Hematopoietic multipotent progenitor cell (in vitro differentiated cells): ENCODE results near the gene TENM4. TPM values are rescaled to one million over a fixed set of nuclear protein-coding genes. Genes with fewer than 3 reads are reported as not detected.

Experiments
- DNase-seq, 3 donors: peaks; one replicate each; pipeline ENCODE4 v3.0.0-alpha.2; 2011 to 2015; ENCODE audit warnings: low read depth in 2 of 3, low spot score in 2 of 3
- total RNA-seq: library from RNA; depleted of rRNA; stranded (reverse); fragments of >200 nt; gene quantifications from one replicate; pipeline ENCODE4 v1.2.3, GENCODE V29; 2012

The TENM4 gene
- total RNA-seq, 1 donor: under 0.01 TPM

DNA sequence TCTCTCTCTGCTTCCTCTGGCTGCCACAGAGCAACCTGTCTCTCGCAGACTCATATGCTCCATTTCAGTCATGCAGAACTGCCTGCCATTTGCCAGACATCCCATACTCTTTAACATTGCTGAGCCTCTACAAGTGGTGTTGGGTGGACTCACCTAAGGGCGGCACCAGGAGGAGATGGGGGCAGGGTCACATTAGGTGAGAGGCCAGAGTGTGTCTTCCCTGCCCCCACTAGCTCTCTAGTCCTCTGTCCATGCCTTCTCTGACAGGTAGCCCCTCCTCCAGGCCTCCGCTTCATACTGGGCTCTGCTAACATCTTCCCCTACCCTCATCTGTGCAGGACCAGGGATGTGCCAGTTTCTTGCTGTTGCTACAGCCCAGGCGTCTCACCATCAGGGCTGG, 366.3 kb downstream of the TENM4 start:
- no peak for DNase-seq

DNA sequence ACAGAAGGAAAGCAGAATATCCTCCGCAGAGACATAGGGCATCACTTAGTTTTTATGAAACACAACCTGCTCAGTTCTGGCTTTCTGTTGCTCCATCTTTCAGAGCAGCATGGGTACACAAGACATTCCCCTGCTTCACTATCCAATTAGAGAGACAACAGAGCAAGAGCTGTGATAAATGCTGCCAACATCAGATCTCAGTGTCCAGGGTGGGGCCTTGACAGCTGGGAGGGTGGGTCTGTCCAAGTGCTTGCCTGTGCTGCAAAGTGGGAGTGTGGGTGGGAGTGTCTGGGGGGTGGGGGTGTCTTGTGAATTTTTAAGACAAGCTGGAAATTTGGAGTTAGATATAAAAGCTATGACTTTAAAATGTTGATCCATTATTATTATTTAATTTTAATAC, 369.6 kb downstream of the TENM4 start:
- no peak for DNase-seq

DNA sequence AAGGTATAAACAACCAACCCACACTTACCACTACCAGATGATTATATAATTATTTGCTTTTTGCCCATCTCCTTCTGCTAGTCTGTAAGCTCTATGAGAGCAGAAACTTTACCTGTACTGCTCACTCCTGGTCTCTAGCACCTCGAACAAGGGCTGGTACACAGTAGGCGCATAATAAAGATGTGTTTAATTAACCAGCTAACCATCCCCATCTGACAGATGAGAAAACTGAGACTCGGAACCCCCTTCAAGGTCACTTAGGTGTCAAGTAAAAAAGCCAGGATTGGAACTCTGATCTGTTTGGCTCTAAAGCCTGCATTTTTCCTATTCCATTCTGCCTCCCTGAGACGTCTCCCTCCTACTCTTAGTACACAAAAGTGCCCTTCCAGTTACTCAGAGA, 370.3 kb downstream of the TENM4 start:
- no peak for DNase-seq

DNA sequence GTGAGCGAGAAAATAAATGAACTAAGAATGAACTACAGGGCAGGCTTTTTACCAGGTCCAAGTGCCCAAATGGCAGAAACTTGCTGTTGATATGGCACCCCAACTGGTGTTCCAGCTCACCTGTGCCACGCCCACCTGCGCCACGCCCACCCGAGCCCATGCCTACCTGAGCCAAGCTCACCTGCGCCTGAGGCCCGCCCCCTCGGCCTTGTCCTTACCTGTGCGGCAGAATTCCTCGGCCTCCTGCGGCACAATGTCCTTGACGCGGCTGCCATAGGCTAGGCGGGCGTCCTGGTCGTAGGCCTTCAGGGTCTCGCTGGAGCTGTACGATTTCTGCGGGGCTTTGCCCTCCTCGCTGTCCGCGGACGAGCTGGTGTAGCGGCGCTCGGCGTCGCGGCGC, 371.3 kb downstream of the TENM4 start:
- DNase-seq: no peak

DNA sequence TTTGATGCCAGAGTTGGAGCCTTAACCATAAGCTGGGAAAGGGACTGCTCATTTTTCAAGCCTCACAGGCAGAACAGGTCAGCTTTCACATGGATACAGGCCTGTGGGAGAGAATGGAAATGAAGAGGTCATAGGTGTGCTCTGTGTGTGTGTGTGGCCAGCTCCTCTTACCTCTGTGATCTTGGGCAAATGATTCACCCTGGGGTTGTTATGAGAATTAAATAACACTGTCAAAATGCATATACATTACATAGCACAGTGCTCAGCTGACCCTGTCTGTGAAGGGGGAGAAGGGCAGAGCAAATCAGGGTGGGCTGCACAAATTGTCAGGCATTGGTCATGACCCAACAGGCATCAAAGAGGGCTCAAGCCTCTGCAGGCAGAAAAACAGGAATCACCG, 372.5 kb downstream of the TENM4 start:
- DNase-seq: no peak

DNA sequence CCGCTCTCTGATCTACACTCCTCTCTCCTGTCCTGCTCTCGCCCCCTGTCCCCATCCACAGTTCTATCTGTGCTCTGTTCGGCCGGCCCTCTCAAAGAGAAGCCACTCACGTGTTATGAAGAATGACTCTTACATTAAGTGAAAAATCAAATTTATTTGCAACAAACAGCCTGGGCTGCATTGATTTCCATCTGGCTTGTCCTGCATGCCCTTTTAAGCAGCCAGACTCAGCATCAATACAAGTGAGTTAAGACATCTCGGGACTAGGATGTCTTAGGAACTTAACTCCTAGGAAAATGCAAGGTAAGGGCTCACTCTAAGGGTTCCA, 373.5 kb downstream of the TENM4 start:
- no peak for DNase-seq

DNA sequence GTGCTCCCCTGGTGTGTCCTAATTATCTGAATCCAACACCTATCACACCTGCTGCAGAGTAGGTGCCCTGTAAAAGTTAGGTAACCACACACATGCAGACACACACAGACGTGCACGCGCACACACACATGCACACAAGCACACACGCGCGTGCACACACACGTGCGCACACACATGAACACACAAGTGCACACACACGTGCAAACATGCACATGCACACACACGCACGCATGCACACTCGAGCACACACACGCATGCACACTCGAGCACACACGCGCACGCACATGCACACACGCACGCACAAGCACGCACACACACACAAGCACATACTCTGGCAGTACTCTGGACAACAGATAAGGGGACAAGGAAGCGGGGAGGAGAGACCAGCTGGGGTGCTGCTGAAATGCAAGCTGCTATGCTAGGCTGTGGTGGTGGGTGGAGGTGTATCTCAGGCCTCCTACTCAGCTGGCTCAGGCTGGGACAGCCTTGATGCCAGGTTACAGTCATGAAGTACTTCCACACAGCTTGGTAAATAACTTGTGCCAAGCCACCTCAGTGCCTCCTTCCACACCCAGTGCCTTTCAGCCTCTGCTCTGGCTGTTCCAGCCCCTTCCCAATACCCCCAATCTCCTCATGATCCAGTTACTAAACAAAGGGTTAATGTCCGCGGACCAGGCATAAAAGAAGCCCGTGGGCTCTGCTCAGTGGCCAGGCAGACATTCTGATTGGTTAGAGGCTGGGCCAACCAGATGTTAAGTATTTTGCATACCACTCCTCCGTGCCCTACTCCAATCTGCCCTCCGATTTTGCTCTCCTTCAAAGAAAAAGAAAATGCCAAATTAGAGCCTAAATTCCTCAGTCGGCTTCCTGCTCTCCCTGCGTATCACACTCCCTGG, 374.1 kb downstream of the TENM4 start:
- DNase-seq: no peak

DNA sequence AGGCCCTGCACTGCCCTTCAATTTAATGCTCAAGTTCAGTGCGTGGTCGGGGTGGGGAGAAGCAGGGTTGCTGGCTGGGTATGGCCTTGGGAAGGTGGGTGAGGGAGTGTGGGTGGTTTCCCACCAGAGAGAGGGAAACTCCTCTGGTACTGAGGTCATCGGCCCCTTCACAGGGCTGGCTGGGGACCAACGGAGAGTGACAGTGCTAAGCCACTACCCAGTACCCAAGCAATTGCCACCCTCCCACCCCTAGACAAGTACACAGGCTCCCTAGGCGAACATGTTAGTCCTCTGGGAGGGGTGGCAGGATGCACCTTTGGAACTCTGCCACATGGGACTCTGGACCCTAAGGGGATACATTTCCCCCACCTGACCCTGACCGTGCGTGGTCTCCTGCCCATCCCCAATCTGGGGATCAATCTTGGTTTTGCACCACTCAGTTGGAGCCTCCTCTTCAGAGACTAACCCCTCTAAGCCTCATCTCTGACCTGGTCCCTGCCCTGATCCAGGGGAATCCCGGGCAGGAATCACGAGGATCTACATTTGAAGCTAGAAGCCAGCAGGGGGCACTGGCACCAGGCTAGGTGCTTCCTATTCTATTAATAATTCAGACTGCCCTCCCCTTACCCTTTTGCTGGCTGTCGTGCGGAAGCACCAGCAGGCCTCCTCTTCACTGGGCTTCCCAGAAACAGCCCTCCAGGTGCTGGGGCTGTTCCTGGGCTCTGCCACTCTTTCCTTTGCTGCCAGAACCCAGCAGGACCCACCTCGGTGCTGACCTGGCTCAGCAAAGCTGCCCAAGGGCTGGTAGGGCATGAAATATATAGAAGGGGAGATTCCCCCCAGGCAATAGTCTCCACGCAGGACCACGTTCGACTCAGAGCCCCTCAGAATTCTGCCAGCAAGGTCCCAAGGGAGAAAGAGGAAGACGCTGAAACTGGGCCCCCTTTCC, 377.7 kb downstream of the TENM4 start:
- DNase-seq: no peak

DNA sequence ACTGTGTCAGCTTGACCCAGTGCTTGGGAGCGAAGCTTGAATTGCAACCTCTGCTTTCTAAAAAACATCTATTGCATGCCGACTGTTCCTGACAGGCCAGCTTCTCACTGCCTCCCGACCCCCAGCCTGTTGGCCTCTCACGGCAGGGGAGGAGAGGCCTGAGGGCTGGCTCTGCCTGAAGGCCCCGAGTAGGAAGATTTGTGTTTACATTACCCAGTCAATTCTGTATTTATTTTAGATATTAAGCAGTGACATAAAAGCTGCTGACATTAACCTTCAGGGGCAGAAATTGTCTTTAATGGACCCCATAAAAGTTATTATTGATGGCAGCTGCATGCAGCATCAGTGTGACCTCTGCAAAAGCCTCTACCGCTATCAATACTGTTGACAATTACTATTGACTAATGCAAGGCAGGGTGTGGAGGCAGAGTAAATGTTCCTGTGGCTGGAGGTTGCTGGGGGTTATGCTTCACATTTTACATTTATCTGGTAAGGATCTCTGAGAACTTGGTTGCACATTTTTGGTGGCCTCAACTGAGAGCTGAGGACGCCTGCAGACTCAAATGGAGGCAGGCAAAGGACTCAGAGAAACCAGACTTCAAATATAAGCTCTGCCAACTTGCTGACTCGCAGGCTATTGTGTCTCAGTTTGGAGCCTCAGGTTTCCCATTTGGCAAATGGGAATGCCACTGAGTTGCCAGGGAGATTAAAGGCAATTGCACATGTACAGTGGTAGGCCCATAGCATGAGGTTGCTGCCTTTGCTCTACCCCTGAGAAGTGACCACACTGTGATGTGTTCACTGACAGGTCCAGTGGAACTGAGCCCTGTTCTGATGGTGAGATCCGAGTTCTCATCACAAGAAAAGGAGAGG, 380.5 kb downstream of the TENM4 start:
- DNase-seq: no peak

DNA sequence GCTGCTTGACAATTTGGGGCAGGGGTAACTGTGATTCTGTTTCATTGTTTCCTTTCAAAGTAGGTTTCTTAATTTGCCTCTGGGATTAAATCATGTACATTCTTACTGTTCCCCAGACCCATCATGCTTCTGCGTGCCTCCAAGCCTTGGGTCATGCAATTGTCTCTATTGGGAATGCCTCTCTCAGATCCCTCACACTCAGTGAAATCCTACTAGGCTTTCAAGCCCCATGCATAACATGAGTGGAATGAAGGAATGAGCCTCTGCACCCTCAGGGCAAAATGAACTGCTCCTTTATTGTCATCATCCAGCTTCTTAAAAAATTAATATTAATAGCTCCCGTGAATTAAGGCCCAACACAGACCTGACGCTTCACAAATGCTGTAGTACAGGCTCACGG, 381.7 kb downstream of the TENM4 start:
- no peak for DNase-seq

DNA sequence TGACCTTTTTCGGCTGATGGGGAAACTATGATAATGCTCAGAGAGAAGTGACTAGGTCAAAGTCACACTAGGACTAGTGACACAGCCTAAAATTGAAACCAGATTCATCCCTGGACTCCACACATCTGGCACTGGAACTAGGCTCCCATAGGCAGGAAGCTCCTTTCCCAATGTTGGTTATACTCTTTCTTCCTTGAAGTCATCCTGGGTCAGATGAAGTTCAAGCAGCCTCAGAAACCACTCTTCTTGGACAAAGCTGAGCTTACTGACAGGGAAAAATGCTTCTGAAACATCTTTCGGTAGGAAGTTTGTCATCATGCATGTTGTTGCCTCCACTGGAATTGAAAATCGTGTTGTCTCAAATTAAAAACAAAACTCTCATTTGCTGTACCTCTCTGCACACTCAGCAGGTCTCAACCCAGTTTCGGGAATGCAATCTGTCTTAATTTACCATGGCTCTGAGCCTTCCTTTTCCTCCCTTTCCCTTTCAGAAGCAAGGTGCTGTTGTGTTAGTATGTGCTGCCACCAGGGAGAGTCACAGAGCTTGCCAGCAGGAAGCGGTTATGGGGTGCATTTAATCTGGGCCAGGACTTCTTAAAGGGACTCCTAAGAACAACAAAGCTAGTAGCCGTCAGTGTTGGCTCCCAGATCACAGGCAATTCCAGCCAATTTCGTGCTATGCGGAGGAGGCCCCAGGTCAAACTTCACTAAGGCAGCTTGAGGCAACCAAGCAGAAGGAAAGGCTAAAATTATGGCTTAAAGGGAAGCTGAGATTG, 384.8 kb downstream of the TENM4 start:
- DNase-seq: no peak

DNA sequence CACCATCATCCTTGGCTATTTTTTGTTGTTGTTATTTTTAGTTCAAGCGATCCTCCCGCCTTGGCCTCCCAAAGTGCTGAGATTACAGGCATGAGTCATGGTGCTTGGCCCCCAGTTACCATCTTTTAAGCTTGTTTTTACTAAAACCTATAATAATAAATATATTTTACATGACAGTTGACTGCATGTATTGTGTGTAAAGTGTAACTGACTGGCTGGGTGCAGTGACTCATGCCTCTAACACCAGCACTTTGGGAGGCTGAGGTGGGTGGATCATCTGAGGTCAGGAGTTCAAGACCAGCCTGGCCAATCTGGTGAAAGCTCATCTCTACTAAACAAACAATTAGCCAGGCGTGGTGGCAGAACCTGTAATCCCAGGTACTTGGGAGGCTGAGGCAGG, 386.2 kb downstream of the TENM4 start:
- no peak for DNase-seq

DNA sequence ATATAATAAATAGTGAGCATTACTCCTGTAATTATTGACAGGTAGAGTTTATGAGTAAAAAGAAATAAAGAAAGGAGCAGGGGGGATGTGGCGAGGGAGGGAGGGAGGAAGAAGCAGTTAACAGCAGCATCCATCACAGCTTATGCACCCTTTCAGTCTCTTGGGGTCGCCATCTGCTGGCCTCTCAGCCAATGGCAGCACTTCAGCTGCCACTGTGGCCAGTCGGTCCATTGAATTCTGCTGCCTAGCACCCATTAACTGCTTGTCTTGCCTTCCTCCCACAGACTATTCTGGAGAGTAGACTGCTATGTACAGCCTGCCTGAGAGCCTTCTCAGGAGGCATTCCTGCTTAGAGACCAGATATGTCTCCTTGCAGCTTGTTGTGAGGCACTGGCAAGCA, 388.3 kb downstream of the TENM4 start:
- DNase-seq: no peak

DNA sequence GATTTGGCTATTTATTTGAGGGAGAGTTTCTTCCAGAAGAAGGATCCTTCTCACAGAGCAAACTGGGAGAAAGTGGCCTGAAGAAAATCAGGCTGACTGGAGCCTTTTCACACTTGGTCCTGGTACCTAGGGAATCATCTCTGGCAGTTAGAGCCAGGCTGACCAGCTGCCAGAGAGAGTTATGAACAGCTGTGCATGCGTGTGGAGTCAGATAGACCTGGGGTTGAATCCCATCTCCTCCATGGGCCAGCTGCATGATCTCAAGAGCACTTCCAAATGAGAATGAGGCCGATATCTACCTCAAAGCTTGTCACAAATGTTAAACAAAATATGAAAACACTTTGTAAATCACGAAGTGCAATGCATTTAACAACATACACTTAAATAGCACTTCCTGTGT, 390.0 kb downstream of the TENM4 start:
- DNase-seq: no peak

DNA sequence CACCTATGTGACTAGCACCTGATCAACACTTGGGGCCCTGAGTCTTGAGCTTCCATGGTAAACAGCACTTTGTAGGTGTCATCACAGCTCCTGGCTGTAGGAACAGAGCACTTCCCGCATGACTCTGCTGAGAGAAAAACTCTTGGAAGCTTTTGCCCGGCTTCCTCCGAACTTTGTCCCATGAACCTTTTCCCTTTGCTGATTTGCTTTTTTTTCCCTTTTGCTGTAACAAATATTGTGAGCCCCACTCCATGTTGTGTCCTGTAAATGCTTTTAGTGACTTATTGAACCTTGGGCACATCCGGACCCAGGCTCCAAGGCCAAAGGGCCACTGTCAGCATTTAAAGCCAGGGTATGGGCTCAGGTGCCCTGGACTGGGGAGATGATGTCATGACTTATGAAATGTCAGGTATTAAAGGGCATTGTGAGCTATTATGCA, 391.1 kb downstream of the TENM4 start:
- no peak for DNase-seq

DNA sequence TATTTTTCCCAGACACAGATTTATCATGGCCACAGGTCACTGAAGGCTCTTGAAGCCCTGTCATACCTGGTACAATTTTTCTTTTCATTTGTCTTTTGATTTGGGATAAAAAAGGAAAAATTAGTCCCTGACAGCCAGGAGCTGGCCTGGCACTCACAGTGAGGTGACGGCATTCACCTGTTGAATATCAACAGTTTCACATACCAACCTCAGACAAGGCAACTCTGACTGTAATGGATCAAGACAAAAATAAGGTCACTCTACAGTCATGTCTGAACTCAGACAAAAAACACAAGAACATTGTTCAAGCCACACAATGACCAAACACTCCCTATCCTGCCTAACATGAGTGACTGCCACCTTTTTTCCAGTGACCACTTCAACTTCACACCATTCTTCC, 392.9 kb downstream of the TENM4 start:
- DNase-seq: no peak

DNA sequence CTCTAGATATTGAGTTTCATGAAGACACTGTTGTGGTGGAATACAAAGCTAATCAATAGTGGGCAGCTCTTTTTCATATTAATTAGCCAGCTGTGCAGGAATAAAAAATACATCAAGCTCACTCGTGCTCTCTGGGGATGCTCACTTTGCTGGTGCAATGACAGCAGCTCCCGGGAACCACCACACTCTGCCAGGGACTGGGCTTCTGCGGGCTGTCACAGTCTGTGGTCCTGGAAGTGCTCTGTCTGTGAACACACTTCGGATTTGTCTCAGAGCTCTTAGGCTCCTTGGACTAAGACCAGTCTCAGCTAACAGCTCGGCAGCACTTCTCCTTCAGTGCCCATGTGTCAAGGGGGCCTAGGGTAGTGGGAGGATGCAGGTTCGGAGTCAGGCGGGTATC, 393.5 kb downstream of the TENM4 start:
- no peak for DNase-seq

DNA sequence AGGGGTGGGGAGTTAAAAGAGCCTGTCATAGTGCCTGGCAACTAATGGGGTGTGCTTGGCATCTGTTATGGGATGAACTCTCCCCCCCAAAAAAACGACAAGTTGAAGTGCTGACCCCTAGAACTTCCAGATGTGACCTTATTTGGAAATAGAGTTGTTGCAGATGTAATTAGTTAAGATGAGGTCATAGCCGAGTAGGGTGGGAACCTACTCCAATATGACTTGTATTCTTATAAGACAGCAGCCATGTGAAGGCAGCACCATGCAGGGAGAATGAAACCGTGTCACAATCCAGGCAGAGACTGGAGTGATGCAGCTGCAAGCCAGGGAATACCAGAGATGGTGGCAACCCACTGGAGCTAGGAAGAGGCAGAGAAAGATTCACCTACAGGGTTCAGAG, 394.5 kb downstream of the TENM4 start:
- no peak for DNase-seq

DNA sequence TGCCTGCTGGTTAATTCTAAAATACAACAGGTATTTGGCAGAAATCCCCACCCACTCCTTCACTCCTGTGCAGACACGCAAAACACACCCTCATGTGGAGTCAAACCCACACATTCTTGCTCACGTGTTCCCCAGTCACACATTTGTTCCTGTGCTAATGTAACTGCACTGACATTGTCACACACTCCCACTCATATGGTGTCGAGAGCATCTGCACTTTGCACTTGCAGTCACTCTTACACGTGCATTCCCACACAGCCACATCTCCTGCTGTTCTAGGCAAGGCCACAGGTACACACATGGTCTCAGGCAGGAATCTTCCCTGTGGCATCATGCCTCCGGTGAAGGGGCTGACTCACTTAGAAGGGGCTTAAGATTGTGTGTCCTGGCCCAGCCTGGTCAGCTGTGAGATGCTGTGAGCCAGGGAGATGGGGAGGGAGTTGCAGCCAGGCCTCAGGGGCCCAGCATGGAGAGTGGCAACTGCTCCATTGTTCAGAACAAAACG, 395.0 kb downstream of the TENM4 start:
- no peak for DNase-seq
